HG03457 (cell line): Measurements from ENCODE around the gene ABHD14A.
"Not testable (repeated sequence)": the region's sequence is repeated elsewhere in the genome, so short reads cannot be mapped to it uniquely, and the experiment has no call there.

ENCODE experiments used
- ATAC-seq: cut with Tn5 transposase; IDR thresholded peaks from one replicate; pipeline ENCODE4 v1.9.1; 2021; ENCODE audit warnings: moderate number of reproducible peaks; ENCODE audit not compliant: unreplicated experiment

Gene ABHD14A

DNA sequence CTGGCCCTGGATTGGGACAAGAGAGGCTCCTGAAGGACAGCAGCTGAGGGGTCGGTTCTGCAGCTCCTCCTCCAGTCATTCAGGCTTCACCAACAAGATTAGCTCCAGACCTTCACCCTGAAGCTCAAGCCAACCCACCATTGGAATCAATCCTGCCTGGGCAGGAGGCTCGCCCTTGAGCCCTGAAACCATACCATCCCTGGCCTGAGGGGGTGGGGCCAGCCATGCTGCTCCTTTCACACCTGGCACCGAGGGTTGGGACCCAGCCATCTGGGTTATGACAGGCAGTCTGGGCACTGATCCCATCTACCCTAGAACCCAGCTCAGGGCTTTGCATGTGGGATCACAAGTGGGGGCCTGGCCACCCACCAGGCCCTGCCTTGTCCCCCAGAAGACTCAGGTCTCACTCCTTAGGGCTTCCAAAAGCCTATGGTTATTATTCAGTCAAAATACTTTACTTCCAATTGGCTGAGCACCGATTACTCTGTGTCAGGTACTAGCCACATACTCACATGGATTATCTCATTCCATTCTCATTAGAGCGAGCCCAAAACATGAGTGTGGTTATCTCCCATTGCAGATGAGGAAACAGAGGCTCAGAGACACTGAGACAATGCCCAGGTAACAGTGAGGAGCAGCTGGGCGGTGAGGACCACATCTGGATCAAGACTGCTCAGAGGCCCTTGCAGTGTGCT, 4.1 kb upstream of the ABHD14A start:
- ATAC-seq, result no peak

DNA sequence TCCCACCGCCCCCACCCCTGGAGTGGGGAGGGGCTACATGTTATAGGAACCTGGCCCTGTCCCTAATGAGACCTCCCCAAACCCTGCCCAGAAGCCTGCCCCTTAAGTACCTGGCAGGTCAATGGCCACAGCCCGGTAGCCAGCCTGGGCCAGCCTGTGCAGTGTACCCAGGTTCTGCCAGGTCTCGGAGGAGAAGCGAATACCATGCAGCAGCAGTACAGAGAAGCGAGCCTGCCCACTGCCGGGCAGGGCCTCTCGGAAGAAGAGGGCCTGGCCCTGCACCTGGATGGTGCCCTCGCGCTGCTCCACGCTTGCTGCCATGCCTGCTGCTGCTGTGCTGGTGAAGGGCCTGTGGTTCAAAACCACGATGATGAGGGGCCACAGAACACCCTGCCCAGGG, 3.5 kb upstream of the ABHD14A start:
- no peak for ATAC-seq

DNA sequence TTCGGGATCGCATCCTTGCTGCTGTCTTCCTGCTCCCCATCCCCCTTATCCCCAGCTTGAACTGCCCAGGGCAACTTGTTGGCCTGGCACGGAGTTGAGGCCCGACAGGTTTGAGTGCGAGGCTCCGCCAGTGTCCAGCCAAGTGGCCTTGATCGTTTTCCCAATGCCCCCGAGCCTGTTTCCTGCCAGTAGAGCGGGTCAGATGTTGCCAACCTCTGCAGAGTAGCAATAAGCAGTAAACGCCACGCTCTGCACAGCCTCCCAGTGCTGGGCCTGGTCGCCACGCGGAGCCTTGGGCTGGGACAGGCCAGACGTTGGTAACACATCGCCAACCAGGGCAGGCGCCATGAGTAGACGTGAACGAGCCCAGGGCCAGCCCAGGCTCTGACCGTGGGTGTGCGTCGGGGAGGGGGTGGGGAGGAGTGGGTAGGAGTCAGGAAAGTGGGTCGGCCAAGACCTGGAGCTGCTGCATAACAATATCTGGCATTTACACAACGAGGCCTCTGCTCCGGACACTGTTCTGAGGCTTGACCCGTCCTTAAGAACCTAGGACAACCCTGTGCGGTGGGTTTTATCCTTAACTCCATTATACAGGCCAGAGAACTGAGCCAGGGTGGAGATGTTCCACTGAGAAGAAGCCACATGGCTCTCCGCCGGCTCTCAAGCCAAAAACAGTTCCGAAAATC, 444 bp upstream of the ABHD14A start:
- ATAC-seq, result no peak

DNA sequence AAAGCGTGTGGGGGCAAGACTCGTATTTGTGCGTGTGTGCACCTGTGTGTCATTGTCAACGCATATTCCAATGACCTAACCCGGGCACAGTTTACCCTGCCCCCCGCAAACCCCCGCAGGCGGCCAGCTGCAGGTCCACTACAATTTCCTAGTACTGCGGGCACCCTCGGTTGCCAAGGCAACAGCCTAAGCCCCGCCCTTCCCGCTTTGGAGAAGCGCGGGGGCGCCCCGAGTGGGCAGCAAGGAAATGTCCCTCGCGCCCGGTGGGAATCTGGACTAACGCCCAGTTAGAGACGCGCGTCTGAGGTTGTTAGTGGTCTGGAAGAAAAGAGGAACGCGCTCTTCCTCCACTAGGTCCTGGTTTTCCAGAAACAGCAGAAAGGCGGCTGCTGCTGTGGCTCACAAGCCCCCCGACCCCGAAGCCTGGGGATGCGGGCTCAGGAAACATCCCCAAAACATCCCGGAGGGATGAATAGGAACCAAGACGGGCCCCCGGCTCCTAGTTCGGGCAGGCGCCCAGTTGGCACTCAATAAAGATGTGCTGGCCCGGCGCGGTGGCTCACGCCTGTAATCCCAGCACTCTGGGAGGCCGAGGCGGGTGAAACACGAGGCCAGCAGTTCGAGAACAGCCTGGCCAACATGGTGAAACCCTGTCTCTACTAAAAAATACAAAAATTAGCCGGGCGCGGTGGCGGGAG, 1.1 kb downstream of the ABHD14A start:
- no peak for ATAC-seq

DNA sequence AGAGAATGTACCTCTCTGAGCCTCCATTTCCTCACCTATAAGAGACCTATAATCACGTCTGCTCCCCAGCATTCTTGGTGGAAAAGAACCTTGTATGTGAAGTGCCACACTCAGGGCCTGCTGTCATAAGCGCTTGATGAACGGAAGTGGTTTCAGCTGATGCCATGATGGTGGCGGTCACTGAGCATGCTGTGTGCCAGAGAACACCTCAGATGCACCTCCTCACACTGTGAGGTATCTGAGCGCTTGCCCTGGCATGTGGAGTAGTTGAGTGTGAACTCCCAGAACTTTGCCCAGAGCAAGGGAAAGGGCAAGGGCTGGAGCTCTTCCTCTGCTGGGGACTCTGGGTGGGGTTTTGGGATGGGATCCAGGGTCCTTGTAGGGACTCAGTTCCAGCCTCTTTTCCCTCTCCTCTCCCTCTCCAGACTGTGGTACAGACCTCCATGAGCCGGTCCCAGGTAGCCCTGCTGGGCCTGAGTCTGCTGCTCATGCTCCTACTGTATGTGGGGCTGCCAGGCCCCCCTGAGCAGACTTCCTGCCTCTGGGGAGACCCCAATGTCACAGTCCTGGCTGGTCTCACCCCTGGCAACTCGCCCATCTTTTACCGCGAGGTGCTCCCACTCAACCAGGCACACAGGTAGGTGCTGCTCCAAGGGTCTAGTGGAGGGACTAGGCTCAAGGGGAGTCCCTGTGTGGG, 2.7 kb downstream of the ABHD14A start:
- no peak for ATAC-seq

DNA sequence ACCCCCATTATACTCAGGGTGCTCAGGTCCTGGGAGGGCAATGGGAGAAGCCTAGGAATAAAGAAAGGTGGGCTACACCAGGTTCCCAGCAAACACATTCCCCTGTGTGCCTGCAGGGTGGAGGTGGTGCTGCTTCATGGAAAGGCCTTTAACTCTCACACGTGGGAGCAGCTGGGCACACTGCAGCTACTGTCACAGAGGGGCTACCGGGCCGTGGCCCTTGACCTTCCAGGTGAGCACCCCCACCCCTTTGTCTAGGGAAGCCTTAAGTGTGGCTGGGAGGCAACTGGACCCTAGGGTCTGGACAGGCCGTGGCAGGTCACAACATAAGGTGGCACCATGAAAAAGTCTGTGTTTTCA, 3.3 kb downstream of the ABHD14A start:
- no peak for ATAC-seq

DNA sequence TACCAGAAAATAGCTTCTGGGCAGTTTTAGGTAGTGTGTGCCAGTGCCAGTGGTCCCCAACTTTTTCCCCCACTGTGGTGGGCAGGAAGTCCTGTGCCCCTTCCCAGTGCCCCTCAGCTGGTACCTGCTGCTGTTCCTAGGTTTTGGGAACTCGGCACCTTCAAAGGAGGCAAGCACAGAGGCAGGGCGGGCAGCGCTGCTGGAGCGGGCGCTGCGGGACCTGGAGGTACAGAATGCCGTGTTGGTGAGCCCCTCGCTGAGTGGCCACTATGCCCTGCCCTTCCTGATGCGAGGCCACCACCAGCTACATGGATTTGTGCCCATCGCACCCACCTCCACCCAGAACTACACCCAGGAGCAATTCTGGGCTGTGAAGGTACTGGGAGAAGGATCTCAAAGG, 5.4 kb downstream of the ABHD14A start:
- ATAC-seq, result no peak

DNA sequence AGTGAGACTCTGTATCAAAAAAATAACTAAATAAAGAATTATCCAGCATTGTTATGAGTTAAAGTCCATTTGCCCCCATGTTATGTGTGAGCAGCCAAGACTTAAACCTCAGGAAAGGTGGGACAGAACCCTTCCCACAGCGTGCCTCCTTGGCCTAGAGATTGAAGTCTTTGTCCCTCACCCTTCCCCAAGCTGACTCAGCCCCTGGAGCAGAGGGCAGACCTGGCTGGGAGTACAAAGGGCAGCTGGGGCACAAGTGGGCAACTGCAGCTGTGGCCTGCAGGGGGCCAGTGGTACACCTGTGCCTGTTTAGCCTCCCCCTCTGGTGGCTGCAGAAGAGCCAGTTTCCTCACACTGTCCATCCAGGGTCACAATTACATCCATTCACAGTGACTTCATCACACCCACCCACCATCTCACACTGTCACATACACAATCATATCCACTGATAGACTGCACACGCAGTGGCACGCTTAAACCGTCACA, 7.5 kb downstream of the ABHD14A start:
- peak; percentile 20 for ATAC-seq

DNA sequence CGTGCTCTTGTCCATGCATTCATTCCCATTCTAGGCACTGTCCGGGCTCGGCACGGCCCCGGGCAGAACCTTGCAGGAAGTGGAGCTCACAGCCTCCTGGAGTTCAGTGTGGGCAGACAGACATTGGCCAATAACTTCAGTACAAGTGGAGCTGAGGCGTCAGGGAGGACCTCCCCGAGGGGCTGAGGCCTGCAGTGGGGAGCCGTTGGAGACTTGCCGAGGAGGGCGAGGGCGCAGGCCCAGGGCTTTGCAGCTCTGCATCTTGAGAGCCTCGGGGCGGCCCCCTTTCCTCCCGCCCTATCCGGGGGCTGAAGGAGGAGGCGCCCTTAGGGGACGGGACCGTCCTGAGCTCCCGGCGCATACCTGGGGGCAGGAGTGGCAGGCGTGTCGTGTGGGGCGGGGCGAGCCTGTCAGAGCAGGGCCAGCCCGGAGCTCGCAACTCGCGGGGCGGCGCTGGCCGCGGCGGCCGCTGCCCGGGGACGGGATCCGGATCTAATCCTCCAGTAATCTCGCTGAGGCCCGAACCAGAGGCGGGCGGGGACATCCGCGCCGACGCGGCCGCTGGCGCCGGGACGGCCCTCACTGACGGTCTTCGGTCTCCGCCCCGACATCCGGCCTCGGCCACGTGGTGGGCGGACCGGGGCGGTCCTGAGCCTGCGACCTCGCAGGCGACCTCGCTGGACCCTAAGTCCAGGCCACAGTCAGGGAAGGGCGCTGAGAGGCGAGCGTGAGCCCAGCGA, 8.1 kb downstream of the ABHD14A start, which contains the start of gene ACY1:
Gene ACY1 (plus strand): TSS at position 698 of the 740 bp plus-strand sequence. CDS start 530 bp downstream, outside the sequence.
- ATAC-seq, result peak; percentile 60

DNA sequence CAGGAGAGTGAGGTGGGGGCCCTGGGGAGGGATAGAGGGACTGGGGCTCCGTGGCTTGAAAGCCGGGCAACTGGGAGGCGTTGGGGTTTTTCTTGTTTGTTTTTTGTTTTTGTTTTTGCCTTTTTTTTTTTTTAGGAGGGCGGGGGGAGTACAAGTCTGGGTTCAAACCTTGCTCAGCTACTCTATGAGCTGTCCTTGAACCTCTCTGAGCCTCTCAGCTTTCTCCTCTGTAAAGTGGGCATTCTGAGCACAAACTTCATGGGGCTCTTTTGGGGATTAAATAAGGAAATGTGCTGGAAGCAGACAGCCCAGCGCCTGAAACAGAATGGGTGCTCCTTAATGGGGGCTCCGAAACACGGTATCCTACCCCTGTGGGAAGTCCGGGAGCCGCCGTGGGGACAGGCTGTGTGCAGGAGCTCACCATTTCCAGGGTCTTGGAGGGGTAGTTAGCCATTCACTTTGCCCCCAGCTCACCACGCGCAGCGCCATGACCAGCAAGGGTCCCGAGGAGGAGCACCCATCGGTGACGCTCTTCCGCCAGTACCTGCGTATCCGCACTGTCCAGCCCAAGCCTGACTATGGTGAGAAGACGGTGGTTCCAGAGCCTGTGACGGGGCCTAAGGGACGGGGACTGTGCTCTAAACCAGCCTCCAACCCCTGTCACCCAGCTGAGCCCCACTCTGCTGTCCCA, 8.9 kb downstream of the ABHD14A start:
- ATAC-seq, result no peak

DNA sequence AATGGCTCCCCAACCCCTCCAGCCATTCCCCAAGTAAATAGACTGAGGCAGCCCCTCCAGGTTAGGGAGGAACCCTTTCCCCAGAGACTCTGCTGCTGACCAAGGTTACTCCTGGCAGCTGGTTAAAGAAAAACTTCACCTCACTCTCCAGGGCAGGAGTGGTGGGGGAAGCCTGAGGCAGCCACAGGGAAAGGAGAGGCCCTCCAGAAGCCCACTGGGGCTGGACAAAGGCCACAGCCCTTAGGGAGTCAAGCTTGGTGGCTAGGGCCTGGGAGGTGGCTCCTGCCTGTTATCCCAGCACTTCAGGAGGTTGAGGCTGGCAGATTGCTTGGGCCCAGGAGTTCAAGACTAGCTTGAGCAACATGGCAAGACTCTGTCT, 9.4 kb downstream of the ABHD14A start:
- ATAC-seq, result no peak

DNA sequence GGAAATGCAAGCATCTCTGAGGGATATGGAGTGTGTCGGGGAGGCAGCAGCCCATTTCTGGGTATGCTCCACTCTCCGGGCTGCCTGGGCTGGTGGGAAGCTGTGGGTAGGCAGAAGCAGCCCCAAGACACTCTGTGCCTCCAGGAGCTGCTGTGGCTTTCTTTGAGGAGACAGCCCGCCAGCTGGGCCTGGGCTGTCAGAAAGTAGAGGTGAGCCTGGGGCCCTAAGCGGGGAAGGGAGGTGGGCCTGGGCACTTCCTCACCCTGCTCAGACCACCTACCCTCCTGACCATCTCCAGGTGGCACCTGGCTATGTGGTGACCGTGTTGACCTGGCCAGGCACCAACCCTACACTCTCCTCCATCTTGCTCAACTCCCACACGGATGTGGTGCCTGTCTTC, 10.2 kb downstream of the ABHD14A start:
- no peak for ATAC-seq

DNA sequence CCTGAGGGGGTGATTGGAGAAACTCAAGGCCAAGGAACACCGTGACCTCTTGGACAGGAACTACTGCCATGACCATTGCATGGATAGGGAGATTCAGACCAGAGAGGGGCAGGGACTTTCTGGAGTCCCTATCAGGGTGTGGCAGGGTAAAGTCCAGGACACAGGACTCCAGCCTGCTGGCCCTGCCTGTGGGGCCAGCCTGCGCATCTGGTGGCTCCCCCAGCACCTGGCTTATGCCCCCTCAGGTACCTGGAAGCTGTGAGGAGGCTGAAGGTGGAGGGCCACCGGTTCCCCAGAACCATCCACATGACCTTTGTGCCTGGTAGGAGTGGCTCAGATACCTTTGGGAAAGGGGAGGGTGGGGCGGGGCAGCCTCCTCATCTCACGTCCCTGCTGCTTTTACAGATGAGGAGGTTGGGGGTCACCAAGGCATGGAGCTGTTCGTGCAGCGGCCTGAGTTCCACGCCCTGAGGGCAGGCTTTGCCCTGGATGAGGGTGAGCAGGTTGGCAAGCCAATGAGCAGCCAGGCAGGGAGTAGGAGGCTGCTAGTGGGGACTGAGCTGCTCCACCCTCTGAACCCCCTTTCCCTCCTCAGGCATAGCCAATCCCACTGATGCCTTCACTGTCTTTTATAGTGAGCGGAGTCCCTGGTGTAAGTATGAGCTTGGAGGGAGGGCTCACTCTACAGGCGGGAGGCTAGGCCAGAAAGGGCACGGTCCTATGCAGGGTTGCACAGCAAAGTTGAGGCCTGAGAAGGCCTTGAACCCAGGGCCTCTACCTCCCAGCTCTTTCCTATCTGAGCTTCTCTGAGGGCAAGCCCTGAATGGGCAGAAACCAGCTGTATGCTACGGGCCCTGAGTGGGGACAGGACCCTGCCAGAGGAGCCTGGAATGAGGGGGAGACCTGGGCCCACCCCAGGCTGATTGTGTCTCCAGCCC, 11.4 kb downstream of the ABHD14A start:
- ATAC-seq, result no peak

DNA sequence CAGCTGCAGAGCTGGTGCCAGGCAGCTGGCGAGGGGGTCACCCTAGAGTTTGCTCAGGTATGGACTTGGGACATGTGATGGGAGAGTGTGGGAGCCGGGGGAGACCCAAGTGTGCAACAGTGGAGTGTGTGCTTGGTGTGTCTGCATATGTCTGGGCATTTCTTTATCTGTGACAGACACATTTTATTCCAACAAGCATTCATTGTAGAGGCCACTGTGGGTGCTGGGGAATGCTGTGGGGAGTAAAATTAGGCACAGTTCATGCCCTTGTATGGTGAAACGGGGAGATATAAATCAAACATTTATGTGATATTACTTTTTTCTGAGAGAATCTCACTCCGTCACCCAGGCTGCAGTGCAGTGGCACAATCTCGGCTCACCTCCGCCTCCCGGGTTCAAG, 12.7 kb downstream of the ABHD14A start:
- ATAC-seq, result no peak

DNA sequence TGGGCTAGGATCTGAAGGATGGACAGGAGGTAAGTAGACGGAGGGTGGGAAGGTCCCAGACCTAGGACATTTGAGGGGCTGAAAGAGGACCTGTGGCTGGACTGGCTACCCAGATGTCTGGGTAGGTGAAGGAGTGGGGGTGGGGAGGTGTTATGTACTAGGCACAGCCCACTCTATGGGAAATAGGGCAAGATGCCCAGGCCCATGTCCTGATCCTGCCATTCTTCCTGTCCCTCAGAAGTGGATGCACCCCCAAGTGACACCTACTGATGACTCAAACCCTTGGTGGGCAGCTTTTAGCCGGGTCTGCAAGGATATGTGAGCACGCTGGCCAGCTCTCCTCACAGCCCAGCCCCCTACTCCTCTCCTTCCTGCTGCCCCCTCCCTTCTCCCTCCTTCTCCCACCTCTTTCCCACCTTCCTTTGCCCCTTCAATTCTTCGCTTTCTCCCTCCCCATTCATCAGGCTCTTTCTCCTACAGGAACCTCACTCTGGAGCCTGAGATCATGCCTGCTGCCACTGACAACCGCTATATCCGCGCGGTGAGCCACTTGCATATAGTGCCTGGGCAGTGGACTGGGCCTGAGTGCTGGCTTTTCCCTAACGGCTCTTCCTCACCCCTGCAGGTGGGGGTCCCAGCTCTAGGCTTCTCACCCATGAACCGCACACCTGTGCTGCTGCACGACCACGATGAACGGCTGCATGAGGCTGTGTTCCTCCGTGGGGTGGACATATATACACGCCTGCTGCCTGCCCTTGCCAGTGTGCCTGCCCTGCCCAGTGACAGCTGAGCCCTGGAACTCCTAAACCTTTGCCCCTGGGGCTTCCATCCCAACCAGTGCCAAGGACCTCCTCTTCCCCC, 13.7 kb downstream of the ABHD14A start:
- ATAC-seq, result no peak

DNA sequence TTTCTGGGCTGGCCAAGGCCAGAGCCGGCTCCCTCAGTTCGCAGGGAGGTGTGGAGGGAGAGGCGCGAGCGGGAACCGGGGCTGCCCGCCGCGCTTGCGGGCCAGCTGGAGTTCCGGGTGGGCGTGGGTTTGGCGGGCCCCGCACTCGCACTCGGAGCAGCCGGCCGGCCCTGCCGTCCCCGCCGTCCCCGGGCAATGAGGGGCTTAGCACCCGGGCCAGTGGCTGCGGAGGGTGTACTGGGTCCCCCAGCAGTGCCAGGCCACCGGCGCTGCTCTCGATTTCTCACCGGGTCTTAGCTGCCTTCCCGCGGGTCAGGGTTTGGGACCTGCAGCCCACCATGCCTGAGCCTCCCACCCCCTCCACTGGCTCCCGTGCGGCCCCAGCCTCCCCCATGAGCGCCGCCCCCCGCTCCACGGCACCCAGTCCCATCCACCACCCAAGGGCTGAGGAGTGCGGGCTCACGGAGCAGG, 15.7 kb downstream of the ABHD14A start:
- ATAC-seq, result not testable (repeated sequence)

DNA sequence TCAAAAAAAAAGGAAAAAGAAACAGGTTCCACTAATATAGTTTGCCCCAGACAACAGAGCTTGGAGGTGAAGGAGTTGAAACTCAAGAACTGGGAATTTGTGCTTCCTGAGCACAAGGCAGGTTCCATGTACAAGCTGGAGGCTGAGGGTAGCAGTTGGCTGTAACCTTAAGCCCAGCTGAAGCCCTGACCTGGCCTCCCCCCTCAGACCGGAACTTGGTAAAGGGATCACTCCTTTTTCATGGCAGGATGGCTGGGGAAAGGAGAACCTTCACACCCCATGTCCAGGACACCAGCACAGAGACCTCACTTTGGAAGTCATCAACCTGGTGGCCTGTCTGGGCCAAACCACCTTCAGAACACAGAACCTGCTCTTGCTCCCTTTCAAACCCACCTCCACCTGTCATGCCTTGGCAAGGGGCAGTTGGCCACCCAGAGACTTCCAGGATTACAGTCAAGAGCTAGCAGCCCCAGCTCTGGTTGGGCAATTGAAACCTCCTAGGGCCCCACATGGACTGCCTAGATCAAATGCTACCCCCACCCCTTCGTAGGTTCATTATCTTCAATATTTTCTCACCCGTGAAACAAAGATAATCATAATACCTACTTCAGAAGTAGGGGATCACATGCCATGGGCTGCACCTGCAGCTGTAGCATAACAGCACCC, 17.3 kb downstream of the ABHD14A start:
- ATAC-seq, result no peak
